OCI-LY7 (cell line): ENCODE measurements around the gene PAK1.
"Not testable (repeated sequence)": the region's sequence is repeated elsewhere in the genome, so short reads cannot be mapped to it uniquely, and the experiment has no call there.

Experiments
- EZH2phosphoT487 ChIP-seq: fragments of 200-600 bp; sonication (generic); IDR thresholded peaks from 2 replicates; pipeline ENCODE4 v1.6.1; 2018; ENCODE audit warnings: low read depth, borderline replicate concordance, mild to moderate bottlenecking, mixed run types, antibody characterized with exemption, low read length, moderate library complexity, mixed read lengths
- TF ChIP-seq, protein P1 (sequence below): fragments of 200-600 bp; sonication (generic); conservative IDR thresholded peaks from 2 replicates; pipeline ENCODE4 v1.5.1; 2014; ENCODE audit warnings: mild to moderate bottlenecking, antibody characterized with exemption, low read length, moderate library complexity, mixed read lengths

DNA sequence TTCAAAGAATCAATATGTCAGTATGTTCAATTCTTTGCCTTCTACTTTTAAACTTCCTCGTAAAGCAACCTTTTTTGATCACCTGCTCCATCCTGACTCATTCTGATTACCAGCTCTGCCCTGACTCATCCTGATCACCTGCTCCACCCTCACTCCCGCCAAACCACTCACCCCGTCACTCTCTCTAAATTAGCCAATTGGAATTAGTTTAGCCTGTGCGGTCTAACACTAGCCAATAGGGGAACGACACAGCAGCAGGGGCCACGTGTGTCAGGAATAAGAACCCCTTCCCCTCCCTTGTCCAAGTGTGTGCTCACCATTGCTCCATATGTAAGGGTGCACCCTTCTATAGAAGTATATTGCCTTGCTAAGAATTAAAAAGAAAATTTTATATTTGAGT is 173.9 kb downstream of the PAK1 start:
- TF ChIP-seq, protein P1, sequence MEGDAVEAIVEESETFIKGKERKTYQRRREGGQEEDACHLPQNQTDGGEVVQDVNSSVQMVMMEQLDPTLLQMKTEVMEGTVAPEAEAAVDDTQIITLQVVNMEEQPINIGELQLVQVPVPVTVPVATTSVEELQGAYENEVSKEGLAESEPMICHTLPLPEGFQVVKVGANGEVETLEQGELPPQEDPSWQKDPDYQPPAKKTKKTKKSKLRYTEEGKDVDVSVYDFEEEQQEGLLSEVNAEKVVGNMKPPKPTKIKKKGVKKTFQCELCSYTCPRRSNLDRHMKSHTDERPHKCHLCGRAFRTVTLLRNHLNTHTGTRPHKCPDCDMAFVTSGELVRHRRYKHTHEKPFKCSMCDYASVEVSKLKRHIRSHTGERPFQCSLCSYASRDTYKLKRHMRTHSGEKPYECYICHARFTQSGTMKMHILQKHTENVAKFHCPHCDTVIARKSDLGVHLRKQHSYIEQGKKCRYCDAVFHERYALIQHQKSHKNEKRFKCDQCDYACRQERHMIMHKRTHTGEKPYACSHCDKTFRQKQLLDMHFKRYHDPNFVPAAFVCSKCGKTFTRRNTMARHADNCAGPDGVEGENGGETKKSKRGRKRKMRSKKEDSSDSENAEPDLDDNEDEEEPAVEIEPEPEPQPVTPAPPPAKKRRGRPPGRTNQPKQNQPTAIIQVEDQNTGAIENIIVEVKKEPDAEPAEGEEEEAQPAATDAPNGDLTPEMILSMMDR = not testable (repeated sequence)
- TF ChIP-seq EZH2phosphoT487 = not testable (repeated sequence)
